Neural cell (in vitro differentiated cells): ENCODE results near the gene ERVH48-1. TPM values are rescaled to one million over a fixed set of nuclear protein-coding genes. Genes with fewer than 3 reads are reported as not detected.

Experiments used
- polyA plus RNA-seq: library from polyadenylated mRNA; depleted of rRNA; stranded (reverse); fragments of >200 nt; gene quantifications from 2 replicates; pipeline ENCODE4 v1.2.3, GENCODE V29; 2014
- small RNA-seq, 3 experiments: library from RNA; depleted of rRNA; stranded (forward); fragments of <200 nt; gene quantifications; one replicate each; pipeline ENCODE3, GENCODE V24; 2012

Gene ERVH48-1
- polyA plus RNA-seq, 1 donor from 2014 or later, result not detected

Small RNA genes lying within 50 kb of the gene (small RNA-seq; reads per million reads assigned to genes)
- gene MIR5692B, result 0 reads per million in 3 experiments

Other genes with a start within 250 kb of the ERVH48-1 start
- gene WDR4, start 46.1 kb downstream of the ERVH48-1 start, polyA plus RNA-seq, result 5.5 and 9.2 TPM in 2 replicates
- 19.4 and 22.7 TPM in 2 replicates for gene NDUFV3, start 32.3 kb downstream of the ERVH48-1 start, polyA plus RNA-seq
- 6.9 and 8.2 TPM in 2 replicates for gene PKNOX1, start 48.9 kb upstream of the ERVH48-1 start, polyA plus RNA-seq
- gene CBS, start 150.2 kb upstream of the ERVH48-1 start, polyA plus RNA-seq, result 16.3 and 28.5 TPM in 2 replicates
- gene U2AF1, start 181.9 kb upstream of the ERVH48-1 start, polyA plus RNA-seq, result 47.6 and 48.7 TPM in 2 replicates
- not detected in 2 replicates for gene CRYAA, start 243.4 kb upstream of the ERVH48-1 start, polyA plus RNA-seq